ENCODE results near the gene PHTF2.

The PHTF2 gene

DNA sequence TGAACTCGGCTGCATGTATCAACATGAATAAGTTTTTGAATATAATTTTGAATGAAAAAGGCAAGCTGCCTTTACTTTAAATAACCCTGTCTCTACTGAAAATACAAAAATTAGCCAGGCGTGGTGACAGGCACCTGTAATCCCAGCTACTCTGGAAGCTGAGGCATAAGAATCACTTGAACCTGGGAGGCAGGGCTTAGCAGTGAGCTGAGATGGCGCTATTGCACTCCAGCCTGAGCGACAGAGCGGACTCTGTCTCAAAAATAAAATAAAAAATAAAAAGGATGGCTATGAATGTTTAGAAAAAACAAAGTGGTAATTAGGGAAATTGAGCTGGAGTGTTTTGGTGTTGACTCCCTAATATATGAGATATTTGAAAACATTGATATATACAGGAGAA lies 133.3 kb downstream of the PHTF2 start:
- no peak for DNase-seq (ENCODE audit: low read depth in 3 of 3)

- no peak for DNase-seq (ENCODE audit: low read depth in 3 of 3)
These were observed 134.8 kb downstream of the PHTF2 start for GRCh38 chr7:77933394-77933793.

GRCh38 chr7:77935652-77936348 lies 137.2 kb downstream of the PHTF2 start:
- DNase-seq (ENCODE audit: low read depth in 3 of 3) = no peak

GRCh38 chr7:77940647-77941046 lies 142.1 kb downstream of the PHTF2 start:
- DNase-seq (ENCODE audit: low read depth in 3 of 3) = no peak

DNA sequence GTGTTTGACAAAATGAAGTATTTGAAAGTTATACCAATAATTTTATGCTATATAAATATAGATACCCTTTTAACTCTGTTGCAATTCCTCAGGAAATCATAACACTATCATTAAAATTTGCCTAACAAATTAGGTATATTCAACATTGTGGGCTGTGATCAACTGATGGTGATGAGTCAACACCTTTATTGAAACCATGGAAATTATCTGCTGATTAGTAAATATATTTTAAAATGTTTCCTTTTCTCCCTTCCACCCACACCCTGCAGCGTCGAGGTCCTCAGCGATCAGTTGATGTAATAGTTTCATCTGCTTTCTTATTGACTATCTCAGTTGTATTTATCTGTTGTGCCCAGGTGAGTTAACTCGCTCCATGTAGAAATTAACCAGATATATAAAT lies 143.9 kb downstream of the PHTF2 start:
- DNase-seq (ENCODE audit: low read depth in 3 of 3) = no peak

DNA sequence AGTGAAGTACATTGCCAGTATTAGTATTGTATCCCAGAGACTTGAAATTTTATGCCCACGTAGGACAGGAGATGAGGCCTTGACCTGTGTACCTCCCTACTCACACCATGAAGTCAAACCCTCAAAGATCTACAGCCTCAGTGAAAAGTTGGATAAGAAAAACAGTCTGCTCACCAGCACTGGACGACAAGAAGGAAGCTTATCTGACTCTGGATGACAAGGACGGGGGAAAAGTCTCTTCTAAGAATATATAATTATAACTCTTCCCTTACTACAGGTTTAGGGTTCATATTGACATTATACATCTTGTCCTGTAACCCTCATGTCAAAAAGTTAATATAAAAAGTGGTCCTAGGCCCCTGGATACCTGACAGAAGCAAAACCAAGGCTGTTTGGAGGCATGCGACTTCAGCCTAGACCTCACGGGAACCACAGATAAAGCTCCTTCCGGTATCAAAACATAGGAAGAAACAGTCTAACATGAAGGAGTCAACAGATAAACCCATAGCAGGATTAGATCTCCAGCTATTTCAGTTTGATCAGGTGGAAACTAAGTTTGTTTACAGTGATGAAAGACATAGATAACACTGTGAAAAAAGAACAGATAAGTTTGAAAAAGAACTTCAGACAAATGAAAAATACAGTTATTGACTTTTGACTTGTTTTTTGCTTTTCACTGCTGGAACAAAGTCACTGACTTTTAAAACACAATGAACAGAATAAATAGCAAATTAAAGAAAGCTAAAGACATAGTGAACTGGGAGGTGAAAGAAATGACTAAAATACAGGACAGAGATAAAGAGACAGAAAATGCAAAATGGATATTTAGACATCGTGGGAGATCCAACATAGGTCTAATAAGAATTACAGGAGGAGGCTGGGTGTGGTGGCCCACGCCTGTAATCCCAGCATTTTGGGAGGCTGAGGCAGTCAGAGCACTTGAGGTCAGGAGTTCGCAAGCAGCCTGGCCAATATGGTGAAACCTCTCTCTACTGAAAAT lies 145.9 kb downstream of the PHTF2 start:
- no peak for DNase-seq (ENCODE audit: low read depth in 3 of 3)

DNA sequence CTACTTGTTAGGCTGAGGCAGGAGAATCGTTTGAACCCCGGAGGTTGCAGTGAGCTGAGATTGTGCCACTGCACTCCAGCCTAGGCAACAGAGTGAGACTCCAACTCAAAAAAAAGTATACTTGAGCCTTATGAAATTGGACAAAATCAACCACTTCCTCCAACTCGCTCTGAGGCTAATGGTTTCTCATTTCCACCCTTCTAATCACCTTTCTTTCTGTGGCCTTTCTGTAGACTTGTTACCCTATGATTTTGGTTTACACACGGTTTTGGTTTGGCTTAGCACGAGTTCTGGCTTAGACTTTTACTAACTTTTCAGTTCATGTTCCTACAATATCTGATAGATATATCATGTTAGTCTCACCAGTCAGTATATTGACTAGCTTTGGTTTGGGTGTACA lies 152.0 kb downstream of the PHTF2 start:
- DNase-seq (ENCODE audit: low read depth in 3 of 3) = no peak

DNA sequence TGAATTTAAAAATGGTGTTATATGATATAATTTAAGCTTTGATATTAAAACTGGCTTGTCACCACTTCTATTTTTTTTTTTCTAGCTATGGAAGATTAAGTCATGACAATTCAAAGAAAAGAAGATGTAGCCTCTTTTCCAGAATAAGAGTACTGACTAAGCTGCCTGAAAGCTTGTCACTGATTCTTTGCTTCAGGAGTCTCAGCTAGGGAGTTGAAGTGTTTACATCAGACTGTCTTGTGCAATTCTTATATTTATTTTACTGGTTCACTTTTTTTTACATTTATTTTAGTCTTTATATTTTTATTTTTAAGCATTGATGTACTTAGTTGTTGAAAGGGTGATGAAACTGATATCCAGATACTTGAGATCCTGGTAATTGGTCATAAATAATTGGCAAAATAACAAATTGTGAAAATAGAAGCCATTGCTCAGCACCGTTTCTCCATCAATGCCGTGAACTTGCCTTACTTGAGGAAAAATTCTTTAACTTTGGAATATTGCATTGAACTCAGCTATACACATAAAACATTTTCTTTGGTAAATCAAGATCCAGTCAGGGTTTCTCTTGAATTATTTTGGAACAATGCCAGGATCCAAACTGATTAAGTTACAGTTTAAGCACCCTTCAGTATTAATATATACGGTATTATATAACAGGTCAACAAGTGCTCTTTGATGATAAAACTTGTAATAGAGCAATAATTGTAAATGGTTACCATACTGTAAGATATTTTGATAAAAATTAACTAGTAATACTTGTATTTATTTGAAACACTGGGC lies 156.4 kb downstream of the PHTF2 start:
- DNase-seq (ENCODE audit: low read depth in 3 of 3) = no peak

DNA sequence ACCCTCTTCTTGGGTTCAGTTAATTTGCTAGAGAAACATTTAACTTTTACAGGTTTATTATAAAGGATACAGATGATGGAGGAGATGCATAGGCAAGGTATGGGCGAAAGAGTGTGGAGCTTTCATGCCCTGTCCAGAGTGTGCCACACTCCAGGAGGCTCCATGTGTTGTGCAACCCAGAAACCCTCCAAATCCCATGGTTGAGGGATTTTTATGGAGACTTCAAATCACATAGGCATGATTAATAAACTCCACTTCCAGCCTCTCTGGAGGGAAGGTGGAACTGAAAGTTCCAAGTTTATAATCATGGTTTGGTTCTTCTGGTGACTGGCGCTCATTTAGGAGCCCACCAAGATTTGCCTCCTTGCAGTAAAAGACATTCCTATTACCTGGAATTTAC lies 159.9 kb downstream of the PHTF2 start:
- DNase-seq (ENCODE audit: low read depth in 3 of 3) = no peak

- no peak for DNase-seq (ENCODE audit: low read depth in 3 of 3)
These were observed 160.5 kb downstream of the PHTF2 start for GRCh38 chr7:77959080-77959479.

GRCh38 chr7:77960336-77960735 lies 161.8 kb downstream of the PHTF2 start:
- DNase-seq (ENCODE audit: low read depth in 3 of 3) = no peak

DNA sequence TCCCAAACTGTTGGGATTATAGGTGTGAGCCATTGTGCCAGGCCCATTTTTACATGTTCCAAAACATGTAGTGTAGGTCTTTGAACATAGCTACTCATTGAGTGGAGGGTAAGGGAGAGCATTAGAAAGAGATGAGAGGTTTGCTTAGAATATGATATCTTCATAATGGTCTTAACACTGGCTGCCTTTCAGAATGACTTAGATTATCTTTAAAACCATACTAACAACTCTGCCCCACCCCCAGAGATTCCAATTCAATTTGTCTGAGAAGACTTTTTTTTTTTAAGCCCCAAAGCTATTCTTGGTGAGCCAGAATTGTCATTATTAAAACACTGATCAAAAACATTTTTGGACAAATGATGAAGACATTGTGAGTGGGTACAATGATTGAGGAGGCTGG lies 168.9 kb downstream of the PHTF2 start:
- no peak for DNase-seq (ENCODE audit: low read depth in 3 of 3)

DNA sequence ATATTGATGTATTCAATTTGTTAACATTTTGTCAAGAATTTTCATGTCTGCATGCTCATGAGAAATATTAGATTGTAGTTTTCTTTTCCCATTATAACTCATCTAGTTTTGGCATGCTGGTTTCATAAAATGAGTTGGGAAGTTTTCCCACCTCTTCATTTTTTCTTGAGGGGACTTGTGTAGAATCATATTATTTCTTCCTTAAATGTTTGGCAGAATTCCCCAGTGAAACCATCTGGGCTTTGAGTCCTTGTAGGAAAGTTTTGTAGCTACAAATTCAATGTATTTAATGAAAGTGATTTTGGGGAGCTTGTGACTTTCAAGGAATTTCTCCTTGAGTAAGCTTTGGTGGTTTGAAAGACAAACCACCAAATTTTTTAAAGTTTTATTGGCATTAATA lies 173.2 kb downstream of the PHTF2 start:
- DNase-seq (ENCODE audit: low read depth in 3 of 3) = no peak

DNA sequence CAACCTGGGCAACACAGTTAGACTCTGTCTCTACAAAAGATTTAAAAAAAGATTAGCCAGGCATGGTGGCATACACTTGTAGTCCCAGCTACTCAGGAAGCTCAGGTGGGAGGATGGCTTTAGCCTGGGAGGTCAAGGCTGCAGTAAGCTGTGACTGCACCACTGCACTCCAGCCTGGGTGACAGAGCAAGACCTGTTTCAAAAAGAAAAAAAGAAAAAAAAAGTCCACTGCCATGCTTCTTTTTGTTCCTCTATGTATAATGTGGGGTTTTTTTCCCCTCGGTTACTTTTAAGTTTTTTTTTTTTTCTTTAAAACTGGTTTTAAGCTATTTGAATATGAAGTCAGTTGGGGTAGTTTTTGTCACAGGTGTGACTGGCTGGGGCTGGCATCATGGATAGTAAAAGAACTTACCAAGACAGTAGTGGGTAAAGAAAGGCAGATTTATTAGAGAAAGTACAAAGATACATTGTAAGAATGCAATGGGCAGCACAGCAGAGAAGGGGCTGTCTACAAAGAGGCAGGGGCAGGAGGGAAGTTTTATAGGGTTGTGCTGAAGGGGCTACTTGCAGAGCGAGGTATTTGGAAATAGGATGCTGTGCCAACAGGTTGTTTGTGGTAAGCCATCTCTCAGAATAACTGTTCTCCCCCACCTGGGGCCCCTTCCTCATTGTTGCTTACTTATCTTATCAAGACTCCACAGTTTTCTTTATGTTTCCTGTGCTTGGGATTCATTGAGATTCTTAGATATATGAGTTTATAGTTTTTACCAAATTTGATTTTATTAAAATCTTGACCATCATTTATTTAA lies 177.3 kb downstream of the PHTF2 start:
- no peak for DNase-seq (ENCODE audit: low read depth in 3 of 3)

DNA sequence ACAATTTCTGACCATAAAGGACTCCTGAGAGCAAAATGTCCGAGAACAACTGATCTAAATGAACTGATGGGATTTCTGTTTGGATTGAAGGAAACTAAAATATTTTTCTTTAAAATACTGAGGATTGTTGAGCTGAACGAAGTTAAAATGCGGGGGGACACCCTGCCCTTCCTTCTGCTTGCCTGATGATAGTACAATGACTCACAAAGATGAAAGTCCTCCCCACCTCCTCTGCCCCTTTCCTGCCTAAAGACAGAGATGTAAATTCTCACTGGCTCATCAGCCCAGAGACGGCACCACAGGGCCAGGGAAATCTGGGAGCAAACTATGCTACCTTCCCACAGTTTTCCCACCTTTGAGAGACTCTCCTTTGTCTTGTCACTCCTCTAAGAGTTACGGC lies 180.6 kb downstream of the PHTF2 start:
- no peak for DNase-seq (ENCODE audit: low read depth in 3 of 3)

DNA sequence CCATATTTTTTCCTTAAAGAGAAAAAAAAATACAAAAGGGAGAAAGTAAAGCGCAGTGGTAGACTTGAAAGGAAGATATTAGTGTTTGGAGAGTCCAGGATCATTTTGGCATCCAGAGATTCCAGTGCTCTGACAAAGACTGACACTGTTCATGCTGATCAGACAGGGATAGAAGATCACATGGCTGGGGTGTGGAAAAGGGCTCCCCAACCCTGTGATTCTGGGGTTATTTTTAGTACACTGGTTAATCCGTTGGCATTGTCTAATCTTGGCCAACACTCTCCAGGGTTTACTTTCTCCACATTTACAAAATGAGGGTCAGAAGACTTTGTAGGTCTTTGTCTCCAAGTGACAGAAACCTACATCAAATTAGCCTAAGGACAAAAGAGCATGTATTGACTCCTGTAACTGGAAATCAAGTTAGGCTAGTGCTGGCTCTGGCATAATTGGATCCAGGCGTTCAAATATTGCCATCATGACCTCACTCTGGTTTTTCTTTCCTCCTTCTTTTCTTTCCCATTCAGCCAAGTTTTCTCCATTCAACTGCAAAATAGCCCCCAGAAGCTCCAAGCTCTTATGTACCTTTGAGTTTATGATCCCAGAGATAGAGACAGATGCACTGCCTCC lies 181.6 kb downstream of the PHTF2 start:
- no peak for DNase-seq (ENCODE audit: low read depth in 3 of 3)

- DNase-seq (ENCODE audit: low read depth in 3 of 3) = no peak
These were observed 184.5 kb downstream of the PHTF2 start for GRCh38 chr7:77982926-77983550.

- no peak for DNase-seq (ENCODE audit: low read depth in 3 of 3)
These were observed 185.4 kb downstream of the PHTF2 start for GRCh38 chr7:77983973-77984372.

DNA sequence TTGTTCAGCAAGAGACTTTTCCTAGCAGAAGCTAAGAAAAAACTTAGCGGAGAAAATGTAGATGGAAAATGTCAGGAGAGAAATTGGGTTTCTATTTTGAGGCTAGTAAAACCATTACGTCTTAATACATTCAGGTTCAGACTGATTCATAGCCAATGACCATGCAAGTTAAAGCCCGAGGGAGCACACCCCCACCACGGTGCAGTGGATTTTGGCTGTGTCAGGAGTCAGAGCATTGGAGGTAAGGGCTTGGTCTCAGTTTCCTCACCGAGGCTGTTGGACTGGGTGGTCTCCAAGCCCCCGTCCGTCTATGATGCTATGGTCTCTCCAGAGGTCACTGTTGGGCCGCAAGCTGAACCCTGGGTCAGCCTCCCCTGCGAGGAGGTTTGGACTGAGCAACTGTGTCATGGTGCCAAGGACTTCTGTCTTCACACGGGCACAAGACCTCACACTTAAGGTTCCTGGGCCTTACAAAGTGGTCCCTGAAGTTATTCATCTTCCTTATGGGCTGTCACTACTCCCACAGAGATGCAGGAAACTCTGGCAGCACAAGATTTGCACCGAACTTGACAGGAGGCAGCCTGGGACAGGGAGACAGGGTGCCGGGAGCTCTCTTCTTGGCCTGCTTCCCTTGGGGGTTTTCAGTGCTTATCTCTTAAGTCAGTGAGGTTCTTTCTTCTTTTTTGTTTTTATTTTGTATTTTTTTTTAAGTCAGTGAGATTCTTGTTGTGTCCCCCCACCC lies 186.8 kb downstream of the PHTF2 start:
- DNase-seq (ENCODE audit: low read depth in 3 of 3) = no peak

DNA sequence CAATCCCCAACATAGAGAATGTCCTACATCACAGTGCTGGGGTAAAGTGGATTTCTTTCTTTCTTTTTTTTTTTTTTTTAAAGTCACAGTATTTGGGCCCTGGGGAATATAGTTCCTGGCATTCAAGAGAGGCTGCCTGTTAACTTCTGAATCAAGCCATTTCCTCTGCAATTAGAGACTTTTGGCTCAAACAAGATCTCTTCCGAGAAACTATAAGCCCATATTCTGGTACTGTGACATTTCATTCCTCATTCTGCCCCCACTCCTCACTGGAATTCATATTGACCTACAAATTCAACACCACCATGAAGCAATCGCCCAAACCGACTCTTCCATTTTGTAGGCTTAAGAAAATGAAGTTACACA lies 187.4 kb downstream of the PHTF2 start:
- no peak for DNase-seq (ENCODE audit: low read depth in 3 of 3)

Data from stimulated activated CD4-positive, alpha-beta T cell treated with anti-CD3 and anti-CD28 coated beads, TNF-alpha, amount 100 ng/mL, for 4 hours (primary cell).